Measurements from ENCODE around the gene ZNF8.

DNA sequence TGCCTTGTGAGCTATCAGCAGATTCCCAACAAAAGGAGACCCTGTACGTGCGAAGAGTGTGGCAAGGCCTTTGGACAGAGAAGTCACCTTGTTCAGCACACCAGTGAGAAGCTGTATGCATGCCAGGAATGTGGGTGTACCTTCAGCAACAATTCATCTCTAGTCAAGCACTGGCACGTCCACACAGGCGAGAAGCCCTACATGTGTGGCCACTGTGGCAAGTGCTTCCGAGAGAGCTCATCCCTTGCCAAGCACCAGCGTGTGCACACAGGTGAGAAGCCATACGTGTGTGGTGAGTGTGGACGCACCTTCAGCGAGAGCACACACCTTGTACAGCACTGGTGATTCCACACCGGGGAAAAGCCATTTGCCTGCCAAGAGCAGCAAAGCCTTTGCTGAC, 40.5 kb downstream of the ZNF8 start:
- TF ChIP-seq, protein P1, sequence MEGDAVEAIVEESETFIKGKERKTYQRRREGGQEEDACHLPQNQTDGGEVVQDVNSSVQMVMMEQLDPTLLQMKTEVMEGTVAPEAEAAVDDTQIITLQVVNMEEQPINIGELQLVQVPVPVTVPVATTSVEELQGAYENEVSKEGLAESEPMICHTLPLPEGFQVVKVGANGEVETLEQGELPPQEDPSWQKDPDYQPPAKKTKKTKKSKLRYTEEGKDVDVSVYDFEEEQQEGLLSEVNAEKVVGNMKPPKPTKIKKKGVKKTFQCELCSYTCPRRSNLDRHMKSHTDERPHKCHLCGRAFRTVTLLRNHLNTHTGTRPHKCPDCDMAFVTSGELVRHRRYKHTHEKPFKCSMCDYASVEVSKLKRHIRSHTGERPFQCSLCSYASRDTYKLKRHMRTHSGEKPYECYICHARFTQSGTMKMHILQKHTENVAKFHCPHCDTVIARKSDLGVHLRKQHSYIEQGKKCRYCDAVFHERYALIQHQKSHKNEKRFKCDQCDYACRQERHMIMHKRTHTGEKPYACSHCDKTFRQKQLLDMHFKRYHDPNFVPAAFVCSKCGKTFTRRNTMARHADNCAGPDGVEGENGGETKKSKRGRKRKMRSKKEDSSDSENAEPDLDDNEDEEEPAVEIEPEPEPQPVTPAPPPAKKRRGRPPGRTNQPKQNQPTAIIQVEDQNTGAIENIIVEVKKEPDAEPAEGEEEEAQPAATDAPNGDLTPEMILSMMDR (IDR thresholded peaks at IDR 0.05): no peak
- TF ChIP-seq POLR2A (IDR thresholded peaks at IDR 0.05): no peak

Measured in right lobe of liver (tissue), 4 donors.